Stimulated activated CD8-positive, alpha-beta memory T cell treated with anti-CD3 and anti-CD28 coated beads, Interleukin-4, amount 100 ng/mL, for 1 hour (primary cell): ENCODE measurements around the gene DGKI.

Experiments
- DNase-seq, 2 donors: peaks; one replicate each; pipeline ENCODE4 v3.0.0-alpha.2; 2020; ENCODE audit warnings: low read depth in 2 of 2, low spot score in 1 of 2

DGKI gene

GRCh38 chr7:137846827-137847567 is at the start of gene DGKI:
Gene DGKI (minus strand): TSS chr7:137846974.
- DNase-seq: no peak

GRCh38 chr7:137895301-137896221 is 48.8 kb upstream of the DGKI start:
- DNase-seq: no peak

- DNase-seq: no peak
Observed at GRCh38 chr7:137893143-137893742, 46.5 kb upstream of the DGKI start.

GRCh38 chr7:137891016-137891655 is 44.4 kb upstream of the DGKI start:
- no peak for DNase-seq

GRCh38 chr7:137890449-137890921 is 43.7 kb upstream of the DGKI start:
- DNase-seq: no peak

- DNase-seq: no peak
Observed at GRCh38 chr7:137888241-137888640, 41.5 kb upstream of the DGKI start.

- no peak for DNase-seq
Observed at GRCh38 chr7:137886746-137887145, 40.0 kb upstream of the DGKI start.

GRCh38 chr7:137886281-137886680 is 39.5 kb upstream of the DGKI start:
- DNase-seq: no peak

GRCh38 chr7:137885678-137886077 is 38.9 kb upstream of the DGKI start:
- DNase-seq: no peak

GRCh38 chr7:137882806-137883205 is 36.0 kb upstream of the DGKI start:
- no peak for DNase-seq

GRCh38 chr7:137882261-137882668 is 35.5 kb upstream of the DGKI start:
- no peak for DNase-seq

GRCh38 chr7:137881607-137882260 is 35.0 kb upstream of the DGKI start:
- no peak for DNase-seq

- DNase-seq: no peak
Observed at GRCh38 chr7:137880432-137880831, 33.7 kb upstream of the DGKI start.

- DNase-seq: no peak
Observed at GRCh38 chr7:137879357-137880158, 32.8 kb upstream of the DGKI start.

- no peak for DNase-seq
Observed at GRCh38 chr7:137878333-137878961, 31.7 kb upstream of the DGKI start.

- DNase-seq: no peak
Observed at GRCh38 chr7:137877027-137877675, 30.4 kb upstream of the DGKI start.

GRCh38 chr7:137875746-137876145 is 29.0 kb upstream of the DGKI start:
- DNase-seq: no peak

GRCh38 chr7:137873979-137874777 is 27.4 kb upstream of the DGKI start:
- DNase-seq: no peak
